GM12872 (cell line): ENCODE results near the gene PCNX1.
A peak's percentile ranks its signal among the peaks of the same experiment; 100 is the strongest.

Experiments
- TF ChIP-seq, protein P1 (sequence below): IDR thresholded peaks from 3 replicates; pipeline ENCODE4 v1.5.1; 2011; ENCODE audit warnings: low read depth, mild to moderate bottlenecking, low read length, moderate library complexity; ENCODE audit not compliant: insufficient read depth

The PCNX1 gene

DNA sequence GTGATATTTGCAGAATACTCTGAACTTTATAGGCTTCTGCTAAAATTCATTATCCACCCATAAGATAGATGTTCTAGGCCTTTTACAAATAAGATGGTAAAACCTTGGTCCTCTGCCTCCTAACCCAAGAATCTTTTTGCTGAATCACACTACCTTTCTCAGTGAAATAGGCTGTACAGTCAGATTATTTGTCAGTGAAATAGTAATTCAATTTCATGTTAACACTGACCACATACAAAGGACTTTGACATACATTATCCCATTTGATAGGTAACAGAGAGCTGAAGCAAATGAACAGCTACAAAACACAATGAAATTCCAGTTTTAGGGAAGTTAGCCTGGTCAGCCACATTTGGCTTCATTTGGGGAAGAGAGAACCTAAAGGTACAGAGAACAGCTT lies 141.1 kb downstream of the PCNX1 start:
- TF ChIP-seq, protein P1, sequence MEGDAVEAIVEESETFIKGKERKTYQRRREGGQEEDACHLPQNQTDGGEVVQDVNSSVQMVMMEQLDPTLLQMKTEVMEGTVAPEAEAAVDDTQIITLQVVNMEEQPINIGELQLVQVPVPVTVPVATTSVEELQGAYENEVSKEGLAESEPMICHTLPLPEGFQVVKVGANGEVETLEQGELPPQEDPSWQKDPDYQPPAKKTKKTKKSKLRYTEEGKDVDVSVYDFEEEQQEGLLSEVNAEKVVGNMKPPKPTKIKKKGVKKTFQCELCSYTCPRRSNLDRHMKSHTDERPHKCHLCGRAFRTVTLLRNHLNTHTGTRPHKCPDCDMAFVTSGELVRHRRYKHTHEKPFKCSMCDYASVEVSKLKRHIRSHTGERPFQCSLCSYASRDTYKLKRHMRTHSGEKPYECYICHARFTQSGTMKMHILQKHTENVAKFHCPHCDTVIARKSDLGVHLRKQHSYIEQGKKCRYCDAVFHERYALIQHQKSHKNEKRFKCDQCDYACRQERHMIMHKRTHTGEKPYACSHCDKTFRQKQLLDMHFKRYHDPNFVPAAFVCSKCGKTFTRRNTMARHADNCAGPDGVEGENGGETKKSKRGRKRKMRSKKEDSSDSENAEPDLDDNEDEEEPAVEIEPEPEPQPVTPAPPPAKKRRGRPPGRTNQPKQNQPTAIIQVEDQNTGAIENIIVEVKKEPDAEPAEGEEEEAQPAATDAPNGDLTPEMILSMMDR = no peak

DNA sequence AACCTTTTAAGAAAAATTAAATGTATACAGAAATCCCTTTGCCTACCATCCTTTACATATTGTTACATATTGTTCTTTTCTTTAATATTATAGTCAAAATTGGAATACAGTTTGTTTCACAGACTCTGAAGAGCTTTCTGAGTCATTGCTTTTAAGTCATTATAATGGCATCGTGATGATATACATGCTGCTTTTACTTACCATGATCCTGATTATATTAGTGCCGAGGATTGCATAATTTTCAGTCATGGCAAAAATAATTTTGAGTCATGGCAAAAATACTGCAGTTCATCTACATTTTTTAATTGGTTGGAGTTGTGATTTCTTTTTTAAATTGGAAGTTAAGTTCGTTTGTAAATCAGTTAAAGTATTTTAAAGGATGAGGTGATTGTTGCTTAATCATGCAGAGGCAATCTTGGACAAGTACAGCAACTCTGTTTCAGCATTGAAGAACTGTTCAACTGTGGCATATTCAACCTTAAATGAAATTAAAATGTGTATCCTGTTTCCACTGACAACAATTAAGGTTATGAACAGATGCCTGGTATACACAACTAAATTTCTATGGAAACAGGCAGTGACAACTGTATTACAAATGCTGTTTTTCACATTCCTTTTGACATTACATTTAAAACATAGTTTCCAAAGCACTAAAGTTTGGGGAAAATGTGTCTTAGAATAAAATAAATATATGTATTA lies 142.3 kb downstream of the PCNX1 start:
- TF ChIP-seq, protein P1 = no peak

DNA sequence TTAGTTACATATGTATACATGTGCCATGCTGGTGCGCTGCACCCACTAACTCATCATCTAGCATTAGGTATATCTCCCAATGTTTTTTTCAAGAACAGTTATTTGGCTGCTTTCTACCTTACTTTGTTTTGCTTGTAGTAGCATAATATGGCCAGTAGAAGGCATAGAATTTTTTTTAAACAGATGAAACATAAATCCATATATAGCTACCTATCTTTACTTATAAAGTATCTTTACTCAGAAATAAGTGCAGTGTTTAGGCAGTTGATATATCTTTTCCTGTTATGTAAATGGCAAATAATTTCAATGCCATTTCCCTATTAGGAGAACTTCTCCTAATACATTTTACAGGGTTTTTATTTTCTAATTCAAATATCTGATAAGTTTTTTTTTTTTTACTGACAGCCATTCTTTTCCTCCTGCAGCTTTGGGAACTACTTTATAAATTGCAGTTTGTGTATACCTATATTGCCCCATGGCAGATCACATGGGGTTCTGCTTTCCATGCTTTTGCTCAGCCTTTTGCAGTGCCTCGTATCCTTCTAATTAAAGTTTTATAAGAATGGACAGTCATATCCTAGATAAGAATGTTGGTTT lies 143.1 kb downstream of the PCNX1 start:
- TF ChIP-seq, protein P1 = peak; percentile 46; the same call in 2 of the 3 replicates

DNA sequence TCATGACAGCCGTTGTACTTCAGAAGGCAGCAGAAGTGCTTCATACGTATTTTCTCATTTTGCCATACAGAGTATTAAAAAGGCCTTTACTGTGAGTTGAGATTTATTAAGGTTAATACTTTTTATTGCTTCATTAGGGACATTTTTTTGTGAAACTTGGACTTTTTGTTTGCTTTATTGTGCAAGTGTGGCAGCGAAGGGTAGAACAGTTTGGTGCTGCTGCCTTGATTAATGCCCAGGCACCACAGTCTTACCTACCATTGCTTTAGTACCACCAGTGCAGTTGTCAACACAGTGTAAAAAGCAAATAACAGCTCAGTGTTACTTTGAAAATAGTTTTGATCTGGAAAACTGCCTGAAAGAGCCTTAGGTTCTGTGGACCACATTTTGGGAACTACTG lies 147.4 kb downstream of the PCNX1 start:
- TF ChIP-seq, protein P1 = no peak

GRCh38 chr14:71056168-71056567 lies 148.9 kb downstream of the PCNX1 start:
- TF ChIP-seq, protein P1 = no peak

- TF ChIP-seq, protein P1 = no peak
Observed at GRCh38 chr14:71060274-71060673, 153.0 kb downstream of the PCNX1 start.

GRCh38 chr14:71060825-71061455 lies 153.7 kb downstream of the PCNX1 start:
- TF ChIP-seq, protein P1 = no peak
